Memory B cell (primary cell): Measurements from ENCODE around the gene CHRNA10.

Source experiments
- ATAC-seq: fragments of 150-1000 bp; cut with Tn5 transposase; 2 replicates; pipeline ENCODE4 v1.10.0; 2021; ENCODE audit warnings: low read depth, mild to moderate bottlenecking, moderate library complexity
- DNase-seq, 2 donors: peaks; one replicate each; pipeline ENCODE4 v3.0.0; 2022; ENCODE audit warnings: low spot score in 2 of 2
- H3K27ac Mint-ChIP-seq: one replicate; pipeline ENCODE4 v1.8.0; 2022; ENCODE audit warnings: mild to moderate bottlenecking, moderate library complexity, mixed read lengths
- H3K27me3 Mint-ChIP-seq: one replicate; pipeline ENCODE4 v1.8.0; 2022; ENCODE audit warnings: mixed read lengths
- H3K36me3 Mint-ChIP-seq: one replicate; pipeline ENCODE4 v1.8.0; 2022; ENCODE audit warnings: mild to moderate bottlenecking, mixed read lengths
- H3K4me1 Mint-ChIP-seq: one replicate; pipeline ENCODE4 v1.8.0; 2022; ENCODE audit warnings: mixed read lengths
- H3K4me3 Mint-ChIP-seq: one replicate; pipeline ENCODE4 v1.8.0; 2022; ENCODE audit warnings: mild to moderate bottlenecking, moderate library complexity, mixed read lengths
- H3K9me3 Mint-ChIP-seq: one replicate; pipeline ENCODE4 v1.8.0; 2022; ENCODE audit warnings: mixed read lengths

Gene CHRNA10

DNA sequence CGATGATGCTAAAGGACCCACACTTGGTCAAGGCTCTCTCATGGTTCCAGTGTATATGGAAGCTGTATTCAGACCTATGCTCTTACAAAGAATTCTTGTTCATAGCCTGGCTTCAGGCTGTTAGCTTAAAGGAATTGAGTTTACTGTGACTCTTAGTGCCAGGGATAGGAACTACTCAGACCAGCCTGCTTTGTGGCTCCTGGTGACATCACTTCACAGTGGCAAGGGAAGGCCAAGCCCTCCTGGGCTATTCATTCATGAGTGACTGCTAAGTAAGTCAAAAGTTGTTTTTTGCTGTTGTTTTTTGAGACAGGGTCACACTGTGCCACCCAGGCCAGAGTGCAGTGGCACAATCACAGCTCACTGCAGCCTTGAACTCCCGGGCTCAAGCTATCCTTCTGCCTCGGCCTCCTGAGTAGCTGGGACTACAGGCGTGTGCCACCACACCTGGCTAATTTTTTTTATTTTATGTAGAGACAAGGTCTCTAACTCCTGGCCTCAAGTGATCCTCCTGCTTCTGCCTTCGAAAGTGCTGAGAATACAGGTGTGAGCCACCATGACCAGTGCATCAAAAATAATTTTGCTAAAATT is 39.0 kb downstream of the CHRNA10 start:
- H3K4me1 Mint-ChIP-seq, result no peaks in the 10 kb centered on the region
- ATAC-seq (no peak), DNase-seq (no peak)
- no peaks in the 10 kb centered on the region for H3K36me3 Mint-ChIP-seq
- H3K9me3 Mint-ChIP-seq, result no peaks in the 10 kb centered on the region
- no peak overlapping the region for H3K4me3 Mint-ChIP-seq
- peaks cover 13% of the 10 kb centered on the region for H3K27me3 Mint-ChIP-seq
- H3K27ac Mint-ChIP-seq, result no peak overlapping the region

- no peak for DNase-seq
- Mint-ChIP-seq H3K9me3 (no peaks in the 10 kb centered on the region), H3K36me3 (no peaks in the 10 kb centered on the region), H3K27ac (no peak overlapping the region), H3K4me3 (no peak overlapping the region), H3K27me3 (peaks cover 9% of the 10 kb centered on the region), H3K4me1 (peaks cover 5% of the 10 kb centered on the region)
- no peak for ATAC-seq
These were observed 39.9 kb downstream of the CHRNA10 start for GRCh38 chr11:3631331-3631730.

GRCh38 chr11:3627291-3627690 is 43.9 kb downstream of the CHRNA10 start:
- Mint-ChIP-seq H3K27me3 (no peaks in the 10 kb centered on the region), H3K9me3 (no peaks in the 10 kb centered on the region), H3K36me3 (no peaks in the 10 kb centered on the region), H3K4me1 (peaks cover 8% of the 10 kb centered on the region), H3K27ac (no peak overlapping the region), H3K4me3 (no peak overlapping the region)
- DNase-seq (no peak), ATAC-seq (no peak)

GRCh38 chr11:3626250-3626960 is 44.8 kb downstream of the CHRNA10 start:
- ATAC-seq (no peak), DNase-seq (no peak)
- Mint-ChIP-seq H3K4me1 (peaks cover 8% of the 10 kb centered on the region), H3K27me3 (no peaks in the 10 kb centered on the region), H3K9me3 (no peaks in the 10 kb centered on the region), H3K36me3 (no peaks in the 10 kb centered on the region), H3K4me3 (no peak overlapping the region), H3K27ac (no peak overlapping the region)

- H3K9me3 Mint-ChIP-seq, result no peaks in the 10 kb centered on the region
- no peaks in the 10 kb centered on the region for H3K27me3 Mint-ChIP-seq
- DNase-seq (no peak), ATAC-seq (no peak)
- H3K36me3 Mint-ChIP-seq, result no peaks in the 10 kb centered on the region
- H3K27ac Mint-ChIP-seq, result no peak overlapping the region
- peaks cover 8% of the 10 kb centered on the region for H3K4me1 Mint-ChIP-seq
- H3K4me3 Mint-ChIP-seq, result no peak overlapping the region
These were observed 47.3 kb downstream of the CHRNA10 start for GRCh38 chr11:3623767-3624458.

- DNase-seq (no peak), ATAC-seq (no peak)
- no peaks in the 10 kb centered on the region for H3K36me3 Mint-ChIP-seq
- no peaks in the 10 kb centered on the region for H3K27me3 Mint-ChIP-seq
- no peaks in the 10 kb centered on the region for H3K9me3 Mint-ChIP-seq
- H3K4me3 Mint-ChIP-seq, result no peak overlapping the region
- H3K4me1 Mint-ChIP-seq, result peaks cover 8% of the 10 kb centered on the region
- no peak overlapping the region for H3K27ac Mint-ChIP-seq
These were observed 48.1 kb downstream of the CHRNA10 start for GRCh38 chr11:3623121-3623520.

- no peak for DNase-seq
- Mint-ChIP-seq H3K4me1 (peaks cover 8% of the 10 kb centered on the region), H3K4me3 (no peak overlapping the region), H3K27me3 (peaks cover 3% of the 10 kb centered on the region), H3K9me3 (no peaks in the 10 kb centered on the region), H3K27ac (no peak overlapping the region), H3K36me3 (no peaks in the 10 kb centered on the region)
- no peak for ATAC-seq
These were observed 48.7 kb downstream of the CHRNA10 start for GRCh38 chr11:3622521-3622920.

- Mint-ChIP-seq H3K27ac (no peak overlapping the region), H3K36me3 (no peaks in the 10 kb centered on the region), H3K9me3 (no peaks in the 10 kb centered on the region), H3K4me1 (peaks cover 12% of the 10 kb centered on the region), H3K27me3 (peaks cover 7% of the 10 kb centered on the region), H3K4me3 (no peak overlapping the region)
- ATAC-seq (no peak), DNase-seq (no peak)
These were observed 53.2 kb downstream of the CHRNA10 start for GRCh38 chr11:3617990-3618389.

GRCh38 chr11:3616721-3617460 is 54.3 kb downstream of the CHRNA10 start:
- no peak for DNase-seq
- ATAC-seq, result no peak
- no peak overlapping the region for H3K27ac Mint-ChIP-seq

DNA sequence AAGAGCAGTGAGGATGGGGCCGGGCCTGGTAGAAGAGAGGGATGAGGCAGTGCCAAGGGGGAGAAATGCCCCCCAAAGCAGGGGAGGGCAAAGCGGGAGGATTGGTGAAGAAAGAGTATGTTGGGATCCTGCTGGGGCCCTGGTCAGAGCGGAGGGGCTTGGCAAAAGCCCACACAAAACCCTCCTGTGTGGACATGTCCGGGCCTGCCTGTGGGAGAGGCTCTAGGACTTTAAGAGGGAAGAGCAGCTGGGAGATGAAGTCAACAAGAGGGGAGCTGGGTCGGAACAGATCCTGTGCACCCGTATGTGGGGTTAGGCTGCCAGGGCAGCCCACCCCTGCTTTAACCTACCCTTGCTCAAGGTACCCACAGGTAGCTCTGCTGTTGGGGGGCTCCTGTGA is 55.2 kb downstream of the CHRNA10 start:
- H3K36me3 Mint-ChIP-seq, result peaks cover under 1% of the 10 kb centered on the region
- H3K4me1 Mint-ChIP-seq, result peaks cover 12% of the 10 kb centered on the region
- no peak overlapping the region for H3K4me3 Mint-ChIP-seq
- ATAC-seq (no peak), DNase-seq (no peak)
- H3K27ac Mint-ChIP-seq, result no peak overlapping the region
- peaks cover 7% of the 10 kb centered on the region for H3K27me3 Mint-ChIP-seq
- H3K9me3 Mint-ChIP-seq, result no peaks in the 10 kb centered on the region

More at GRCh38 chr11:3616721-3617460, 54.3 kb downstream of the CHRNA10 start:
- Mint-ChIP-seq H3K4me1 (peaks cover 12% of the 10 kb centered on the region), H3K36me3 (no peaks in the 10 kb centered on the region), H3K27me3 (peaks cover 7% of the 10 kb centered on the region), H3K9me3 (no peaks in the 10 kb centered on the region), H3K4me3 (no peak overlapping the region)
